Lower lobe of right lung (tissue), 2 donors: ENCODE results near the gene CACNB2. TPM values are rescaled to one million over a fixed set of nuclear protein-coding genes. Genes with fewer than 3 reads are reported as not detected.

Experiments used
- ATAC-seq, 2 donors: fragments of 200-7000 bp; cut with Tn5 transposase; one replicate each; pipeline ENCODE4 v1.9.1; 2020 to 2022; ENCODE audit warnings: mild to moderate bottlenecking in 2 of 2, moderate library complexity in 2 of 2
- DNase-seq: peaks from one replicate; pipeline ENCODE4 v3.0.0-alpha.2; 2020
- H3K27ac ChIP-seq: fragments of 200-600 bp; one replicate; pipeline ENCODE4 v1.8.0; 2022
- H3K27me3 ChIP-seq: fragments of 200-600 bp; one replicate; pipeline ENCODE4 v1.8.0; 2022; ENCODE audit warnings: low read depth
- H3K36me3 ChIP-seq: fragments of 200-600 bp; one replicate; pipeline ENCODE4 v1.8.0; 2022; ENCODE audit warnings: mild to moderate bottlenecking
- H3K4me1 ChIP-seq: fragments of 200-600 bp; one replicate; pipeline ENCODE4 v1.8.0; 2022
- H3K4me3 ChIP-seq: fragments of 200-600 bp; one replicate; pipeline ENCODE4 v1.8.0; 2022; ENCODE audit warnings: mild to moderate bottlenecking
- H3K9me3 ChIP-seq: fragments of 200-600 bp; one replicate; pipeline ENCODE4 v1.8.0; 2022
- CTCF ChIP-seq: fragments of 200-600 bp; IDR thresholded peaks from one replicate; pipeline ENCODE4 v1.8.0; 2022; ENCODE audit warnings: antibody characterized with exemption, mild to moderate bottlenecking
- intact Hi-C: fragments of 100-400 bp; cut with DNase I; formaldehyde crosslinking; loops from one replicate; pipeline ENCODE4 v1.11.0; 2022
- total RNA-seq: library from RNA; stranded (reverse); fragmentation: NEBNext Ultra II Directional; extraction: Animal tissue kit (Norgen Biotek cat#: 25700); gene quantifications from one replicate; pipeline ENCODE4 v1.2.1, GENCODE V29; 2021
- donor health status: DM: no; HTN: yes; CAD: no; lungs with severe emphysema.

Gene CACNB2
- total RNA-seq, 1 donor from 2014 or later: 1.4 TPM

GRCh38 chr10:18113881-18114280, 26.3 kb upstream of the CACNB2 start:
- no peak overlapping the region for H3K4me3 ChIP-seq
- H3K4me1 ChIP-seq: no peaks in the 10 kb centered on the region
- no peaks in the 10 kb centered on the region for H3K36me3 ChIP-seq
- H3K9me3 ChIP-seq: peaks cover 5% of the 10 kb centered on the region
- ATAC-seq (no peak), DNase-seq (no peak)
- H3K27me3 ChIP-seq: no peaks in the 10 kb centered on the region
- TF ChIP-seq CTCF: no peak
- intact Hi-C loops: no loop called here
- no peak overlapping the region for H3K27ac ChIP-seq

GRCh38 chr10:18117276-18117675, 22.9 kb upstream of the CACNB2 start:
- TF ChIP-seq CTCF: no peak
- intact Hi-C loops: no loop called here
- no peaks in the 10 kb centered on the region for H3K36me3 ChIP-seq

GRCh38 chr10:18122753-18123152, 17.5 kb upstream of the CACNB2 start:
- no peak for TF ChIP-seq CTCF
- no peak overlapping the region for H3K27ac ChIP-seq
- intact Hi-C loops: no loop called here
- no peaks in the 10 kb centered on the region for H3K4me1 ChIP-seq
- no peak for ATAC-seq
- no peaks in the 10 kb centered on the region for H3K27me3 ChIP-seq
- no peaks in the 10 kb centered on the region for H3K36me3 ChIP-seq
- DNase-seq: no peak
- peaks cover 5% of the 10 kb centered on the region for H3K9me3 ChIP-seq
- H3K4me3 ChIP-seq: no peak overlapping the region

More at GRCh38 chr10:18117276-18117675, 22.9 kb upstream of the CACNB2 start:
- DNase-seq: no peak
- no peak for ATAC-seq
- no peak overlapping the region for H3K4me3 ChIP-seq
- no peaks in the 10 kb centered on the region for H3K4me1 ChIP-seq
- H3K9me3 ChIP-seq: peaks cover 5% of the 10 kb centered on the region
- H3K27me3 ChIP-seq: no peaks in the 10 kb centered on the region
- no peak overlapping the region for H3K27ac ChIP-seq

GRCh38 chr10:18133046-18133445, 7.2 kb upstream of the CACNB2 start:
- intact Hi-C loops: no loop called here

GRCh38 chr10:18134509-18134908, 5.7 kb upstream of the CACNB2 start:
- Histone ChIP-seq H3K27ac (no peak overlapping the region), H3K4me3 (no peak overlapping the region), H3K9me3 (no peaks in the 10 kb centered on the region), H3K4me1 (no peaks in the 10 kb centered on the region), H3K27me3 (no peaks in the 10 kb centered on the region), H3K36me3 (no peaks in the 10 kb centered on the region)
- TF ChIP-seq CTCF: no peak
- intact Hi-C loops: no loop called here
- no peak for DNase-seq
- ATAC-seq: no peak

More at GRCh38 chr10:18133046-18133445, 7.2 kb upstream of the CACNB2 start:
- Histone ChIP-seq H3K27ac (no peak overlapping the region), H3K4me3 (no peak overlapping the region), H3K4me1 (no peaks in the 10 kb centered on the region), H3K9me3 (no peaks in the 10 kb centered on the region), H3K27me3 (no peaks in the 10 kb centered on the region), H3K36me3 (no peaks in the 10 kb centered on the region)
- TF ChIP-seq CTCF: no peak
- DNase-seq: no peak
- no peak for ATAC-seq

- ATAC-seq: no peak
- H3K4me1 ChIP-seq: no peaks in the 10 kb centered on the region
- no peaks in the 10 kb centered on the region for H3K36me3 ChIP-seq
- no peak overlapping the region for H3K27ac ChIP-seq
- TF ChIP-seq CTCF: no peak
- H3K4me3 ChIP-seq: no peak overlapping the region
- H3K9me3 ChIP-seq: no peaks in the 10 kb centered on the region
- H3K27me3 ChIP-seq: peaks cover 3% of the 10 kb centered on the region
- intact Hi-C loops: no loop called here
- DNase-seq: no peak
These were observed 5.3 kb upstream of the CACNB2 start for GRCh38 chr10:18134921-18135320.
